Measurements from ENCODE around the gene SWT1. TPM values are rescaled to one million over a fixed set of nuclear protein-coding genes. Genes with fewer than 3 reads are reported as not detected.

The SWT1 gene
- total and polyA plus RNA-seq, 2 of the 13 experiments (the other 11 are each of a cell fraction or from before 2014, with no cell fraction given): 1.7 to 2.5 TPM

DNA sequence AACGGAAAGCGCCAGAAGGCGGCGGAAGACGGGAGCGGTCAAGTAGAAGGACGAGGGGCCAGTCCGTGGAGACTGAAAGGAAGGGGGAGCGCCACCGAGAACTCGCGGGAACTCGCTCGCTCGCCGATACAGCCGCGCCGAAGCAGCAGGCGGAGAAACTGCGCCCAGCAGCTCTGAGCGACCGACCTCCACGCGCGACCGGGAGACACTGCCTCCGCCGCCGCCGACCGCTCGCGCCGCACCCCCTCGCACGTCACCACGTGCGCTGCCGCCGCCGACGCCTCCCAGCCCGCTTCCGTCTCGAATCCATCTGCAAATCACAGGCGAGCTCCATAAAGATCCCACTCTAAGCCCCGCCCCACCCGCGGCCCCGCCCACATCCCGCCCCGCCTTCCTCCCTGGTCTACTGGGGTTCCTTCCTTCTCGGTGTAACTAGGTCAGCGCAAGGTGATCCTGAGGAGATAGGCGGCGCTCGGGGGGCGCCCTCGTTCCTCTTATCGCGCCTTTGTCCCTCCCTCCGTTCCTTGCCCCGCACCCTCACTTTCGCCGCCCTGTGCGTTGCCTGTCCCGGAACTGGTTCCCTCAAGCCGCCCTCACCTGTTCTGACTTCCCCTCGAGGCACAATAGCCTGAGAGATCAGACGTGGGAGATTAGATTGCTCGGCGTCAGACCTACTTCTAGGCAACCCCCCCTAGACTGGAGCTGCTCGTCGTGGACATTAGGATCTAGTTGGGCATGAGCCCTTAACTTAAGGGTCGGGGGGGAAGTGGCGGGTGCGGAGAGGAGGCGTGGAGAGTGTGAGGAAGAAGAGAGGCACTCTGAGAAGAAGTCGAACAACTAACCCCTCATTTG, 160.3 kb downstream of the SWT1 start, which contains the start of gene IVNS1ABP (continued):
- TF ChIP-seq, protein P1, sequence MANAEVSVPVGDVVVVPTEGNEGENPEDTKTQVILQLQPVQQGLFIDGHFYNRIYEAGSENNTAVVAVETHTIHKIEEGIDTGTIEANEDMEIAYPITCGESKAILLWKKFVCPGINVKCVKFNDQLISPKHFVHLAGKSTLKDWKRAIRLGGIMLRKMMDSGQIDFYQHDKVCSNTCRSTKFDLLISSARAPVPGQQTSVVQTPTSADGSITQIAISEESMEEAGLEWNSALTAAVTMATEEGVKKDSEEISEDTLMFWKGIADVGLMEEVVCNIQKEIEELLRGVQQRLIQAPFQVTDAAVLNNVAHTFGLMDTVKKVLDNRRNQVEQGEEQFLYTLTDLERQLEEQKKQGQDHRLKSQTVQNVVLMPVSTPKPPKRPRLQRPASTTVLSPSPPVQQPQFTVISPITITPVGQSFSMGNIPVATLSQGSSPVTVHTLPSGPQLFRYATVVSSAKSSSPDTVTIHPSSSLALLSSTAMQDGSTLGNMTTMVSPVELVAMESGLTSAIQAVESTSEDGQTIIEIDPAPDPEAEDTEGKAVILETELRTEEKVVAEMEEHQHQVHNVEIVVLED (CRISPR knock-in tag; IDR thresholded peaks at IDR 0.05; ENCODE audit: borderline replicate concordance): peak; percentile 89
- TF ChIP-seq CTCF (CRISPR knock-in tag; IDR thresholded peaks at IDR 0.05) (peak; percentile 80), RFXANK (CRISPR knock-in tag; IDR thresholded peaks at IDR 0.05) (no peak), SALL1 (CRISPR knock-in tag; IDR thresholded peaks at IDR 0.05) (peak; percentile 86), ZNF251 (CRISPR knock-in tag; IDR thresholded peaks at IDR 0.05) (no peak), SMYD3 (CRISPR knock-in tag; IDR thresholded peaks at IDR 0.05) (peak; percentile 82), YY1 (IDR thresholded peaks at IDR 0.05; ENCODE audit: insufficient read depth, insufficient replicate concordance, low read depth, low read length) (peak; percentile 48), ZBTB39 (CRISPR knock-in tag; IDR thresholded peaks at IDR 0.05) (peak; percentile 79; the same call in 1 of the 2 replicates), ZNF7 (CRISPR knock-in tag; IDR thresholded peaks at IDR 0.05) (no peak), ZSCAN20 (CRISPR knock-in tag; IDR thresholded peaks at IDR 0.05; ENCODE audit: borderline replicate concordance) (no peak), ZNF24 (IDR thresholded peaks at IDR 0.05) (no peak), RBM39 (IDR thresholded peaks at IDR 0.05; ENCODE audit: low read depth, low read length, poor library complexity, severe bottlenecking) (no peak), ZFP41 (CRISPR knock-in tag; IDR thresholded peaks at IDR 0.05; ENCODE audit: borderline replicate concordance) (no peak), NR2F6 (IDR thresholded peaks at IDR 0.05) (no peak), NR2F6 (CRISPR knock-in tag; IDR thresholded peaks at IDR 0.05) (no peak), HOXA3 (CRISPR knock-in tag; IDR thresholded peaks at IDR 0.05) (peak; percentile 68), ZNF263 (CRISPR knock-in tag; IDR thresholded peaks at IDR 0.05) (no peak), ZNF3 (CRISPR knock-in tag; IDR thresholded peaks at IDR 0.05) (no peak), KDM5A (IDR thresholded peaks at IDR 0.05; ENCODE audit: borderline replicate concordance, low read length) (no peak)
- TF ChIP-seq, protein P2, sequence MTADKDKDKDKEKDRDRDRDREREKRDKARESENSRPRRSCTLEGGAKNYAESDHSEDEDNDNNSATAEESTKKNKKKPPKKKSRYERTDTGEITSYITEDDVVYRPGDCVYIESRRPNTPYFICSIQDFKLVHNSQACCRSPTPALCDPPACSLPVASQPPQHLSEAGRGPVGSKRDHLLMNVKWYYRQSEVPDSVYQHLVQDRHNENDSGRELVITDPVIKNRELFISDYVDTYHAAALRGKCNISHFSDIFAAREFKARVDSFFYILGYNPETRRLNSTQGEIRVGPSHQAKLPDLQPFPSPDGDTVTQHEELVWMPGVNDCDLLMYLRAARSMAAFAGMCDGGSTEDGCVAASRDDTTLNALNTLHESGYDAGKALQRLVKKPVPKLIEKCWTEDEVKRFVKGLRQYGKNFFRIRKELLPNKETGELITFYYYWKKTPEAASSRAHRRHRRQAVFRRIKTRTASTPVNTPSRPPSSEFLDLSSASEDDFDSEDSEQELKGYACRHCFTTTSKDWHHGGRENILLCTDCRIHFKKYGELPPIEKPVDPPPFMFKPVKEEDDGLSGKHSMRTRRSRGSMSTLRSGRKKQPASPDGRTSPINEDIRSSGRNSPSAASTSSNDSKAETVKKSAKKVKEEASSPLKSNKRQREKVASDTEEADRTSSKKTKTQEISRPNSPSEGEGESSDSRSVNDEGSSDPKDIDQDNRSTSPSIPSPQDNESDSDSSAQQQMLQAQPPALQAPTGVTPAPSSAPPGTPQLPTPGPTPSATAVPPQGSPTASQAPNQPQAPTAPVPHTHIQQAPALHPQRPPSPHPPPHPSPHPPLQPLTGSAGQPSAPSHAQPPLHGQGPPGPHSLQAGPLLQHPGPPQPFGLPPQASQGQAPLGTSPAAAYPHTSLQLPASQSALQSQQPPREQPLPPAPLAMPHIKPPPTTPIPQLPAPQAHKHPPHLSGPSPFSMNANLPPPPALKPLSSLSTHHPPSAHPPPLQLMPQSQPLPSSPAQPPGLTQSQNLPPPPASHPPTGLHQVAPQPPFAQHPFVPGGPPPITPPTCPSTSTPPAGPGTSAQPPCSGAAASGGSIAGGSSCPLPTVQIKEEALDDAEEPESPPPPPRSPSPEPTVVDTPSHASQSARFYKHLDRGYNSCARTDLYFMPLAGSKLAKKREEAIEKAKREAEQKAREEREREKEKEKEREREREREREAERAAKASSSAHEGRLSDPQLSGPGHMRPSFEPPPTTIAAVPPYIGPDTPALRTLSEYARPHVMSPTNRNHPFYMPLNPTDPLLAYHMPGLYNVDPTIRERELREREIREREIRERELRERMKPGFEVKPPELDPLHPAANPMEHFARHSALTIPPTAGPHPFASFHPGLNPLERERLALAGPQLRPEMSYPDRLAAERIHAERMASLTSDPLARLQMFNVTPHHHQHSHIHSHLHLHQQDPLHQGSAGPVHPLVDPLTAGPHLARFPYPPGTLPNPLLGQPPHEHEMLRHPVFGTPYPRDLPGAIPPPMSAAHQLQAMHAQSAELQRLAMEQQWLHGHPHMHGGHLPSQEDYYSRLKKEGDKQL (CRISPR knock-in tag; IDR thresholded peaks at IDR 0.05; ENCODE audit: low read depth): no peak

Measured in HepG2 (cell line).